Endothelial cell of umbilical vein (primary cell): ENCODE measurements around the gene OR1E2. TPM values are rescaled to one million over a fixed set of nuclear protein-coding genes. Genes with fewer than 3 reads are reported as not detected.
"Not testable (repeated sequence)": the region's sequence is repeated elsewhere in the genome, so short reads cannot be mapped to it uniquely, and the experiment has no call there.

ENCODE experiments used
- BruUV-seq: library from RNA; stranded (reverse); fragments of 400-500 nt; replicated peaks from 2 replicates; lab custom pipeline; 2021; lab: Mats Ljungman, UMichigan
- CTCF ChIA-PET: fragments of 300-600, 350-600 bp; sonication (Branson Sonifier 250); formaldehyde crosslinking; loops from one replicate; lab custom pipeline; 2021; ENCODE audit warnings: antibody characterized with exemption, inconsistent platforms; lab: Charles Lee
- POLR2A ChIA-PET: fragments of 300-600, 350-600 bp; sonication (Branson Sonifier 250); formaldehyde crosslinking; loops from one replicate; lab custom pipeline; 2021; ENCODE audit warnings: antibody characterized with exemption, inconsistent platforms; lab: Charles Lee
- DNase-seq: peaks from one replicate; pipeline ENCODE4 v3.0.0-alpha.2; 2011; ENCODE audit warnings: low read depth, low spot score
- FAIRE-seq: peaks from 2 replicates; lab custom pipeline; 2011; peaks lifted over from hg19 to GRCh38; lab: Jason Lieb, UNC
- H2AFZ ChIP-seq: 2 replicates; pipeline ENCODE4 v1.6.0; 2012; ENCODE audit warnings: low read depth, low read length, control low read depth, inconsistent platforms
- H3K27ac ChIP-seq: 2 replicates; pipeline ENCODE4 v1.5.1; 2011; ENCODE audit warnings: low read depth, mild to moderate bottlenecking, control low read depth, low read length, moderate library complexity; ENCODE audit not compliant: insufficient read depth
- H3K27me3 ChIP-seq, 2 experiments: 2 replicates each; pipeline versions ENCODE4 v1.6.0 to v1.6.1; 2011; ENCODE audit warnings: low read length in 2 of 2, mixed read lengths in 1 of 2; ENCODE audit not compliant: control insufficient read depth in 2 of 2, insufficient read depth in 2 of 2
- H3K36me3 ChIP-seq, 2 experiments: 2 replicates in 1 of 2; 3 replicates in 1 of 2; pipeline ENCODE4 v1.5.1; 2011; ENCODE audit warnings: low read length in 2 of 2, mild to moderate bottlenecking in 1 of 2, moderate library complexity in 1 of 2; ENCODE audit not compliant: control insufficient read depth in 2 of 2, insufficient read depth in 2 of 2; ENCODE audit errors: extremely low read depth in 1 of 2
- H3K4me1 ChIP-seq: 3 replicates; pipeline ENCODE4 v1.5.1; 2011; ENCODE audit warnings: mild to moderate bottlenecking, low read length; ENCODE audit not compliant: control insufficient read depth, insufficient read depth; ENCODE audit errors: extremely low read depth
- H3K4me2 ChIP-seq: 2 replicates; pipeline ENCODE4 v1.6.1; 2011; ENCODE audit warnings: low read length, control low read depth, mixed read lengths; ENCODE audit not compliant: insufficient read depth
- H3K4me3 ChIP-seq, 3 experiments: fragments of 200-600 bp in 1 of 3; sonication (generic), shearing (Covaris generic) in 1 of 3; replicated peaks in 1 of 3; 2 replicates each; pipeline ENCODE4 v1.5.1; 2011 to 2016; ENCODE audit warnings: control low read depth in 3 of 3, low read length in 3 of 3, mild to moderate bottlenecking in 2 of 3, inconsistent platforms in 1 of 3, low read depth in 1 of 3, moderate library complexity in 1 of 3; ENCODE audit not compliant: insufficient read depth in 1 of 3
- H3K79me2 ChIP-seq: 2 replicates; pipeline ENCODE4 v1.6.0; 2012; ENCODE audit warnings: low read length, inconsistent platforms; ENCODE audit not compliant: control insufficient read depth, insufficient read depth
- H3K9ac ChIP-seq: replicated peaks from 2 replicates; pipeline ENCODE3; 2011; ENCODE audit warnings: low read length, control low read depth; ENCODE audit not compliant: insufficient read depth; ENCODE audit errors: extremely low read depth
- H3K9me1 ChIP-seq: replicated peaks from 3 replicates; pipeline ENCODE4 v1.6.0; 2011; ENCODE audit warnings: mild to moderate bottlenecking, low read length; ENCODE audit not compliant: control insufficient read depth, insufficient read depth; ENCODE audit errors: extremely low read depth
- H3K9me3 ChIP-seq: replicated peaks from 2 replicates; pipeline ENCODE4 v1.5.1; 2012; ENCODE audit warnings: low read length, inconsistent platforms; ENCODE audit not compliant: control insufficient read depth, insufficient read depth
- H4K20me1 ChIP-seq: replicated peaks from 2 replicates; pipeline ENCODE3; 2011; ENCODE audit warnings: mild to moderate bottlenecking, low read length; ENCODE audit not compliant: control insufficient read depth, insufficient read depth; ENCODE audit errors: extremely low read depth
- CTCF ChIP-seq, 2 donors: IDR thresholded peaks; 1 replicate in 1 of 2; 2 replicates in 1 of 2; pipeline ENCODE4 v1.5.1; 2011; ENCODE audit warnings: low read length in 2 of 2, mild to moderate bottlenecking in 2 of 2, moderate library complexity in 2 of 2, control low read depth in 1 of 2, inconsistent platforms in 1 of 2, low read depth in 1 of 2; ENCODE audit not compliant: insufficient read depth in 1 of 2; ENCODE audit errors: extremely low read depth in 1 of 2
- EZH2 ChIP-seq: IDR thresholded peaks from 2 replicates; pipeline ENCODE4 v1.6.1; 2012; ENCODE audit warnings: borderline replicate concordance, low read depth, mild to moderate bottlenecking, moderate library complexity, low read length, inconsistent platforms; ENCODE audit not compliant: severe bottlenecking
- FOS ChIP-seq: IDR thresholded peaks from 2 replicates; pipeline ENCODE4 v1.6.1; 2011; ENCODE audit warnings: mild to moderate bottlenecking, low read length, moderate library complexity, borderline replicate concordance; ENCODE audit not compliant: insufficient read depth
- GATA2 ChIP-seq: IDR thresholded peaks from 2 replicates; pipeline ENCODE4 v1.7.0; 2011; ENCODE audit warnings: low read depth, mild to moderate bottlenecking, moderate library complexity, mixed read lengths, low read length; ENCODE audit not compliant: insufficient read length, insufficient read depth
- JUN ChIP-seq: IDR thresholded peaks from 2 replicates; pipeline ENCODE4 v1.6.1; 2011; ENCODE audit warnings: borderline replicate concordance, low read depth; ENCODE audit not compliant: insufficient read length, insufficient read depth
- MAX ChIP-seq: IDR thresholded peaks from 2 replicates; pipeline ENCODE4 v1.6.1; 2011; ENCODE audit not compliant: insufficient read depth, insufficient read length
- MYC ChIP-seq: IDR thresholded peaks from one replicate; pipeline ENCODE4 v1.6.1; 2011; ENCODE audit warnings: mild to moderate bottlenecking, low read depth, low read length
- POLR2A ChIP-seq: IDR thresholded peaks from 2 replicates; pipeline ENCODE4 v1.6.1; 2012; ENCODE audit warnings: low read depth, mild to moderate bottlenecking, control low read depth, low read length
- POLR2AphosphoS5 ChIP-seq: IDR thresholded peaks from 2 replicates; pipeline ENCODE4 v1.6.1; 2012; ENCODE audit warnings: low read depth, mild to moderate bottlenecking, control low read depth, low read length, moderate library complexity; ENCODE audit not compliant: insufficient read depth
- dilution Hi-C: fragments of 300-500 bp; cut with MboI; formaldehyde crosslinking; loops from one replicate; pipeline ENCODE4 v1.15.0; 2019; ENCODE audit warnings: low sequenced_read_pairs; ENCODE audit not compliant: extremely low pct_ligation_motif_present
- intact Hi-C: fragments of 100-400 bp; cut with micrococcal nuclease; formaldehyde crosslinking; loops from one replicate; pipeline ENCODE4 v1.10.0; 2022
- polyA plus RNA-seq, 4 experiments: library from polyadenylated mRNA; depleted of rRNA in 3 of 4; stranded (reverse) in 3 of 4; unstranded in 1 of 4; fragments of >200 nt; gene quantifications; 2 replicates each; pipeline versions ENCODE4 v1.2.1 to v1.2.3, GENCODE V29; 2011 to 2012; ENCODE audit warnings: missing spikeins in 1 of 4
- total RNA-seq: library from RNA; stranded (reverse); gene quantifications from 2 replicates; pipeline ENCODE4 v1.2.3, GENCODE V29; 2021

Gene OR1E2
- total and polyA plus RNA-seq, 2 donors (not counting 3 experiments of a cell fraction or from before 2014, with no cell fraction given), result not detected

DNA sequence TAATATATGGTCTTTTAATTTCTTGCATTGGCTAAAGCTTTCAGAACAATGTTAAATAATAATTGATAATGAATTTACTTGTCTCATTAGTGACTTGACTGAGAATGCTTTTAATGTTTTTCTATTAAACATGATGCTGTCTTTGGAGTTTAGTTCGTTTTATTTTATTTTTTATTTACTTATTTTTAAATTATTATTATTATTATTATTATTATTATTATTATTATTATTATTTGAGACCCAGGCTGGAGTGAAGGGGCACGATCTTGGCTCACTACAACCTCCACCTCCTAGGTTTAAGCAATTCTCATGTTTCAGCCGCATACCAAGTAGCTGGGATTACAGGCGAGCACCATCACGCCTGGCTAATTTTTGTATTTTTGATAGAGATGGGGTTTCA, 18.0 kb downstream of the OR1E2 start:
- Histone ChIP-seq H3K9me1 (no peaks in the 10 kb centered on the region), H3K27me3 (no peaks in the 10 kb centered on the region), H3K36me3 (no peaks in the 10 kb centered on the region), H3K27ac (no peak overlapping the region), H3K79me2 (no peaks in the 10 kb centered on the region), H2AFZ (no peak overlapping the region), H3K4me3 (no peak overlapping the region), H4K20me1 (no peaks in the 10 kb centered on the region), H3K4me2 (no peak overlapping the region), H3K4me1 (no peaks in the 10 kb centered on the region), H3K9ac (no peak overlapping the region), H3K9me3 (no peaks in the 10 kb centered on the region)
- TF ChIP-seq CTCF (IDR thresholded peaks at IDR 0.05; ENCODE audit: extremely low read depth in 1 of 2, insufficient read depth in 1 of 2, low read depth in 1 of 2, low read length in 2 of 2), result no peak
- TF ChIP-seq EZH2, result no peak
- TF ChIP-seq JUN, result no peak
- no peak for TF ChIP-seq MYC
- TF ChIP-seq POLR2A, result no peak
- no peak for TF ChIP-seq POLR2AphosphoS5
- TF ChIP-seq GATA2, result no peak
- no peak for TF ChIP-seq MAX
- TF ChIP-seq FOS, result no peak
- no TSS peak for BruUV-seq
- FAIRE-seq (no peak), DNase-seq (no peak)
- intact Hi-C loops, result no loop called here
- ChIA-PET CTCF (no interaction called here), POLR2A (no interaction called here)
- dilution Hi-C loops, result no loop called here

GRCh38 chr17:3412216-3412615, 21.4 kb downstream of the OR1E2 start:
- DNase-seq, H3K36me3 ChIP-seq, H3K9me3 ChIP-seq, dilution Hi-C loops, H3K9me1 ChIP-seq, H3K27ac ChIP-seq, BruUV-seq, H4K20me1 ChIP-seq, H3K4me1 ChIP-seq, CTCF ChIA-PET, H3K9ac ChIP-seq, intact Hi-C loops, POLR2A ChIA-PET, H3K27me3 ChIP-seq, FAIRE-seq, H3K4me3 ChIP-seq, H3K4me2 ChIP-seq, H3K79me2 ChIP-seq, H2AFZ ChIP-seq: not testable (repeated sequence)
